HG03460 (cell line): Measurements from ENCODE around the gene CILP2.

ENCODE experiments used
- ATAC-seq: cut with Tn5 transposase; IDR thresholded peaks from one replicate; pipeline ENCODE4 v1.9.1; 2021; ENCODE audit not compliant: unreplicated experiment

CILP2 gene

GRCh38 chr19:19529783-19530422 is 8.2 kb upstream of the CILP2 start:
- ATAC-seq, result no peak

GRCh38 chr19:19530423-19530804 is 7.7 kb upstream of the CILP2 start:
- no peak for ATAC-seq

GRCh38 chr19:19530889-19531288 is 7.2 kb upstream of the CILP2 start:
- ATAC-seq, result no peak

GRCh38 chr19:19531951-19532805 is 5.9 kb upstream of the CILP2 start:
- no peak for ATAC-seq

GRCh38 chr19:19532806-19533701 is 5.0 kb upstream of the CILP2 start:
- no peak for ATAC-seq

GRCh38 chr19:19533841-19534240 is 4.2 kb upstream of the CILP2 start:
- ATAC-seq, result no peak

GRCh38 chr19:19534556-19535265 is 3.4 kb upstream of the CILP2 start:
- ATAC-seq, result no peak

GRCh38 chr19:19535311-19536191 is 2.5 kb upstream of the CILP2 start:
- no peak for ATAC-seq

- ATAC-seq, result no peak
These were observed 703 bp upstream of the CILP2 start for GRCh38 chr19:19537075-19538048.

GRCh38 chr19:19538785-19539166 is 711 bp downstream of the CILP2 start:
- no peak for ATAC-seq

GRCh38 chr19:19539698-19540063 is 1.6 kb downstream of the CILP2 start:
- no peak for ATAC-seq

- ATAC-seq, result no peak
These were observed 2.1 kb downstream of the CILP2 start for GRCh38 chr19:19540064-19540714.

- no peak for ATAC-seq
These were observed 2.9 kb downstream of the CILP2 start for GRCh38 chr19:19540715-19541515.

GRCh38 chr19:19541616-19542015 is 3.6 kb downstream of the CILP2 start:
- no peak for ATAC-seq

GRCh38 chr19:19542507-19542906 is 4.4 kb downstream of the CILP2 start:
- no peak for ATAC-seq

GRCh38 chr19:19543101-19543500 is 5.0 kb downstream of the CILP2 start:
- no peak for ATAC-seq

GRCh38 chr19:19543640-19544039 is 5.6 kb downstream of the CILP2 start:
- no peak for ATAC-seq
